Neural cell (in vitro differentiated cells): Measurements from ENCODE around the gene SHISA2. TPM values are rescaled to one million over a fixed set of nuclear protein-coding genes. Genes with fewer than 3 reads are reported as not detected.
"Not testable (repeated sequence)": the region's sequence is repeated elsewhere in the genome, so short reads cannot be mapped to it uniquely, and the experiment has no call there.

ENCODE experiments used
- H2AFZ ChIP-seq: fragments of 200-600, 300-800 bp; sonication (generic), shearing (Covaris generic); 2 replicates; pipeline ENCODE4 v1.6.0; 2014; ENCODE audit warnings: low read depth, mild to moderate bottlenecking, antibody characterized with exemption, low read length, moderate library complexity
- H3F3A ChIP-seq: fragments of 200-600 bp; shearing (Covaris generic); 2 replicates; pipeline ENCODE4 v1.6.1; 2016; ENCODE audit warnings: mild to moderate bottlenecking, moderate library complexity, mixed read lengths, antibody characterized with exemption, low read length; ENCODE audit not compliant: insufficient read depth, poor library complexity, severe bottlenecking
- H3K27ac ChIP-seq: fragments of 200-600, 300-800 bp; sonication (generic), shearing (Covaris generic); 2 replicates; pipeline ENCODE4 v1.5.1; 2014; ENCODE audit warnings: mild to moderate bottlenecking, low read length, moderate library complexity
- H3K27me3 ChIP-seq: fragments of 300-800, 200-600 bp; sonication (generic), shearing (Covaris generic); 2 replicates; pipeline ENCODE4 v1.6.0; 2014; ENCODE audit warnings: mild to moderate bottlenecking, low read depth, low read length, moderate library complexity; ENCODE audit not compliant: insufficient read depth
- H3K36me3 ChIP-seq: fragments of 300-800, 200-600 bp; sonication (generic), shearing (Covaris generic); 2 replicates; pipeline ENCODE4 v1.5.1; 2014; ENCODE audit warnings: mild to moderate bottlenecking, antibody characterized with exemption, low read length, moderate library complexity; ENCODE audit not compliant: insufficient read depth
- H3K4me2 ChIP-seq: fragments of 300-800, 200-600 bp; sonication (generic), shearing (Covaris generic); 2 replicates; pipeline ENCODE4 v1.6.0; 2014; ENCODE audit warnings: mild to moderate bottlenecking, low read length
- H3K4me3 ChIP-seq: fragments of 300-800, 200-600 bp; sonication (generic), shearing (Covaris generic); 2 replicates; pipeline ENCODE4 v1.5.1; 2014; ENCODE audit warnings: mild to moderate bottlenecking, low read length, moderate library complexity
- H3K79me2 ChIP-seq: fragments of 200-600 bp; shearing (Covaris generic); replicated peaks from 2 replicates; pipeline ENCODE4 v1.6.0; 2014; ENCODE audit warnings: mild to moderate bottlenecking, low read length, moderate library complexity; ENCODE audit not compliant: insufficient read depth
- H3K9ac ChIP-seq: fragments of 300-800, 200-600 bp; sonication (generic), shearing (Covaris generic); 2 replicates; pipeline ENCODE4 v1.6.1; 2016; ENCODE audit warnings: mild to moderate bottlenecking, low read length, mixed read lengths
- H3K9me2 ChIP-seq: fragments of 200-600 bp; shearing (Covaris generic); 2 replicates; pipeline ENCODE4 v1.6.1; 2016; ENCODE audit warnings: mild to moderate bottlenecking, low read length, mixed read lengths; ENCODE audit not compliant: insufficient read depth
- H3K9me3 ChIP-seq: fragments of 200-600, 300-800 bp; sonication (generic), shearing (Covaris generic); 2 replicates; pipeline ENCODE4 v1.6.1; 2016; ENCODE audit warnings: mild to moderate bottlenecking, mixed run types, low read length, moderate library complexity, mixed read lengths
- H4K20me1 ChIP-seq: fragments of 200-600 bp; shearing (Covaris generic); 2 replicates; pipeline ENCODE4 v1.6.1; 2016; ENCODE audit warnings: mild to moderate bottlenecking, mixed run types; ENCODE audit not compliant: insufficient read depth
- EP300 ChIP-seq: fragments of 450-650 bp; conservative IDR thresholded peaks from 2 replicates; pipeline ENCODE4 v1.6.1; 2014; ENCODE audit warnings: antibody characterized with exemption, mild to moderate bottlenecking, moderate library complexity; ENCODE audit not compliant: poor library complexity, severe bottlenecking
- EZH2 ChIP-seq: fragments of 200-600, 300-800 bp; shearing (Covaris generic), sonication (generic); IDR thresholded peaks from 2 replicates; pipeline ENCODE4 v1.6.1; 2014; ENCODE audit warnings: antibody characterized with exemption, low read length, borderline replicate concordance, mild to moderate bottlenecking; ENCODE audit not compliant: insufficient read depth, poor library complexity, severe bottlenecking
- MXI1 ChIP-seq: fragments of 450-650 bp; conservative IDR thresholded peaks from 2 replicates; pipeline ENCODE4 v1.6.1; 2014; ENCODE audit warnings: antibody characterized with exemption, mild to moderate bottlenecking; ENCODE audit not compliant: poor library complexity, severe bottlenecking
- POLR2AphosphoS5 ChIP-seq: IDR thresholded peaks from 2 replicates; pipeline ENCODE4 v1.6.1; 2012
- RAD21 ChIP-seq: fragments of 450-650 bp; conservative IDR thresholded peaks from 2 replicates; pipeline ENCODE4 v1.6.1; 2014; ENCODE audit warnings: antibody characterized with exemption, mild to moderate bottlenecking, moderate library complexity
- SMC3 ChIP-seq: fragments of 450-650 bp; conservative IDR thresholded peaks from 2 replicates; pipeline ENCODE4 v1.6.1; 2014; ENCODE audit warnings: antibody characterized with exemption, mild to moderate bottlenecking, moderate library complexity; ENCODE audit not compliant: poor library complexity
- TAF1 ChIP-seq: IDR thresholded peaks from 2 replicates; pipeline ENCODE4 v1.6.1; 2012; ENCODE audit warnings: low read depth
- polyA plus RNA-seq: library from polyadenylated mRNA; depleted of rRNA; stranded (reverse); fragments of >200 nt; gene quantifications from 2 replicates; pipeline ENCODE4 v1.2.3, GENCODE V29; 2014
- TF ChIP-seq, protein P1 (sequence below): fragments of 450-650 bp; IDR thresholded peaks from 2 replicates; pipeline ENCODE4 v1.5.1; 2014; ENCODE audit warnings: antibody characterized with exemption, mild to moderate bottlenecking, moderate library complexity; ENCODE audit not compliant: poor library complexity, severe bottlenecking
- TF ChIP-seq, protein P2 (sequence below): IDR thresholded peaks from 2 replicates; pipeline ENCODE4 v1.6.1; 2012; ENCODE audit warnings: borderline replicate concordance

The SHISA2 gene
- polyA plus RNA-seq, 1 donor from 2014 or later, result 2.3 TPM

DNA sequence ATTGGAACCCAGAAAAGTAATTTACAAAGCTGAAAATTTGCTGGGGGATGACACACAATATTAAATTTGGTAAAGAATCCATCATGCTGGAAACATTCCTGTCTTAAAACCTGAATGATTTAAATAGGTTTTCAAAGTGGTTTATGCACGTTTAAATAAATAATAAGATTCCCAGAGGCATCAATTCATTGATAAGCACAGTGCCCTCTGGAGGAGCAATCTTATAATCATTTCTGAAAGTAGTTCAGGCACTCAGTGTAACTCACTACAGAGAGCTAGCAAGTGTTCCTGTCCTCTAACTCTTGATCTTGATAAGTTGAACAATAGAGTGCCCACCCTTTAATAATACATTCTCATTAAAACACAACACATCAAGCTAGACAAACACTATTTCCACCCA, 43.5 kb upstream of the SHISA2 start:
- no peaks in the 10 kb centered on the region for H3K9me2 ChIP-seq
- H3K9ac ChIP-seq, result no peak overlapping the region
- no peaks in the 10 kb centered on the region for H4K20me1 ChIP-seq
- no peaks in the 10 kb centered on the region for H3K36me3 ChIP-seq
- no peak overlapping the region for H3K27ac ChIP-seq
- H3K79me2 ChIP-seq, result no peaks in the 10 kb centered on the region
- H3K4me3 ChIP-seq, result no peak overlapping the region
- H3K4me2 ChIP-seq, result no peak overlapping the region
- H3K9me3 ChIP-seq, result no peaks in the 10 kb centered on the region
- no peaks in the 10 kb centered on the region for H3K27me3 ChIP-seq
- H2AFZ ChIP-seq, result no peak overlapping the region
- H3F3A ChIP-seq, result no peaks in the 10 kb centered on the region
- TF ChIP-seq, protein P1, sequence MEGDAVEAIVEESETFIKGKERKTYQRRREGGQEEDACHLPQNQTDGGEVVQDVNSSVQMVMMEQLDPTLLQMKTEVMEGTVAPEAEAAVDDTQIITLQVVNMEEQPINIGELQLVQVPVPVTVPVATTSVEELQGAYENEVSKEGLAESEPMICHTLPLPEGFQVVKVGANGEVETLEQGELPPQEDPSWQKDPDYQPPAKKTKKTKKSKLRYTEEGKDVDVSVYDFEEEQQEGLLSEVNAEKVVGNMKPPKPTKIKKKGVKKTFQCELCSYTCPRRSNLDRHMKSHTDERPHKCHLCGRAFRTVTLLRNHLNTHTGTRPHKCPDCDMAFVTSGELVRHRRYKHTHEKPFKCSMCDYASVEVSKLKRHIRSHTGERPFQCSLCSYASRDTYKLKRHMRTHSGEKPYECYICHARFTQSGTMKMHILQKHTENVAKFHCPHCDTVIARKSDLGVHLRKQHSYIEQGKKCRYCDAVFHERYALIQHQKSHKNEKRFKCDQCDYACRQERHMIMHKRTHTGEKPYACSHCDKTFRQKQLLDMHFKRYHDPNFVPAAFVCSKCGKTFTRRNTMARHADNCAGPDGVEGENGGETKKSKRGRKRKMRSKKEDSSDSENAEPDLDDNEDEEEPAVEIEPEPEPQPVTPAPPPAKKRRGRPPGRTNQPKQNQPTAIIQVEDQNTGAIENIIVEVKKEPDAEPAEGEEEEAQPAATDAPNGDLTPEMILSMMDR, result no peak
- TF ChIP-seq POLR2AphosphoS5 (no peak), TAF1 (no peak), EZH2 (no peak), RAD21 (no peak), SMC3 (no peak), EP300 (no peak), MXI1 (no peak)
- TF ChIP-seq, protein P2, sequence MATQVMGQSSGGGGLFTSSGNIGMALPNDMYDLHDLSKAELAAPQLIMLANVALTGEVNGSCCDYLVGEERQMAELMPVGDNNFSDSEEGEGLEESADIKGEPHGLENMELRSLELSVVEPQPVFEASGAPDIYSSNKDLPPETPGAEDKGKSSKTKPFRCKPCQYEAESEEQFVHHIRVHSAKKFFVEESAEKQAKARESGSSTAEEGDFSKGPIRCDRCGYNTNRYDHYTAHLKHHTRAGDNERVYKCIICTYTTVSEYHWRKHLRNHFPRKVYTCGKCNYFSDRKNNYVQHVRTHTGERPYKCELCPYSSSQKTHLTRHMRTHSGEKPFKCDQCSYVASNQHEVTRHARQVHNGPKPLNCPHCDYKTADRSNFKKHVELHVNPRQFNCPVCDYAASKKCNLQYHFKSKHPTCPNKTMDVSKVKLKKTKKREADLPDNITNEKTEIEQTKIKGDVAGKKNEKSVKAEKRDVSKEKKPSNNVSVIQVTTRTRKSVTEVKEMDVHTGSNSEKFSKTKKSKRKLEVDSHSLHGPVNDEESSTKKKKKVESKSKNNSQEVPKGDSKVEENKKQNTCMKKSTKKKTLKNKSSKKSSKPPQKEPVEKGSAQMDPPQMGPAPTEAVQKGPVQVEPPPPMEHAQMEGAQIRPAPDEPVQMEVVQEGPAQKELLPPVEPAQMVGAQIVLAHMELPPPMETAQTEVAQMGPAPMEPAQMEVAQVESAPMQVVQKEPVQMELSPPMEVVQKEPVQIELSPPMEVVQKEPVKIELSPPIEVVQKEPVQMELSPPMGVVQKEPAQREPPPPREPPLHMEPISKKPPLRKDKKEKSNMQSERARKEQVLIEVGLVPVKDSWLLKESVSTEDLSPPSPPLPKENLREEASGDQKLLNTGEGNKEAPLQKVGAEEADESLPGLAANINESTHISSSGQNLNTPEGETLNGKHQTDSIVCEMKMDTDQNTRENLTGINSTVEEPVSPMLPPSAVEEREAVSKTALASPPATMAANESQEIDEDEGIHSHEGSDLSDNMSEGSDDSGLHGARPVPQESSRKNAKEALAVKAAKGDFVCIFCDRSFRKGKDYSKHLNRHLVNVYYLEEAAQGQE, result no peak

DNA sequence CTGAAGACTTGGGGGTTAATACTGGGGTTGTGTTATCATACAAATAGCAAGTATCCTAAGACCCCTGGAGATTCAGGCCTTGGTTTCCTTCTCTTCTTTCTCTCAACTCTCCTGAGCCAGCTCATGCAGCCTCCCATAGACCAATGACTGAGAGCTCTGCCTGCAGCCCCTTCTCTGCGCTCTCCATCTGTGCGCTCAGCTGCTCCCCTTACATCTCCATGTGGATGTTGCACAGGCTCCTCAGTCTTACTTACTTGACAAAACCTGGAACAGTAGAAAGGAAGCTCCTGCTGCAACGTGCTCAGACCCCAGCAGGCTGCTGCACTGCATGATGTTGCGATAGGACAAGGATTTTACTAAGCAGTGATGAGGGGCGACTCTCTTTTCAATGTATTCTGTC, 25.0 kb upstream of the SHISA2 start:
- H3K9me3 ChIP-seq, H3K27me3 ChIP-seq, H2AFZ ChIP-seq, H3K9me2 ChIP-seq, H3K4me3 ChIP-seq, H3K4me2 ChIP-seq, H3K27ac ChIP-seq, H4K20me1 ChIP-seq, H3K36me3 ChIP-seq, H3K79me2 ChIP-seq, H3F3A ChIP-seq, H3K9ac ChIP-seq: not testable (repeated sequence)

DNA sequence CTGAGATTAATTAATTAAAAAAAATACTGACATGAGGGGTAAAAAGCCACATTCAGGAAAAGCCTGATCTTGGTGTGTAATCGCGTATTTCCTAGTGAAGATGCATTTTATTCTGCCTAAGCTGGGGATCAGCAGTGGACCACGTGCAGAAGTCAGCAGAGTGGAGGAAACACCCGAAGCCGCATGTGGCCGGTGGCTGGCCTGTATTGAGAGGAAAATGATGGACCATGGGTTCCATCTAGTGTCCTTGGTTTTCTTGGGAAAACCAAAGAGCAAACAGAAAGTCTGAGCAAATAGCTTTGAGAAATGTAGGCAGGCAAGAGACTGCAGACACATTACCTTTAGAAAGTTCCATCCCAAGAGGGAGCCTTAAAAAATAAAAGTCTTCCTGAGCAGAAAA, 23.7 kb upstream of the SHISA2 start:
- H2AFZ ChIP-seq, result no peak overlapping the region
- H3K9me2 ChIP-seq, result no peaks in the 10 kb centered on the region
- no peak overlapping the region for H3K27ac ChIP-seq
- H3K36me3 ChIP-seq, result no peaks in the 10 kb centered on the region
- TF ChIP-seq, protein P1, result no peak
- no peaks in the 10 kb centered on the region for H3K27me3 ChIP-seq
- no peak overlapping the region for H3K4me2 ChIP-seq
- no peak overlapping the region for H3K9ac ChIP-seq
- H3K9me3 ChIP-seq, result no peaks in the 10 kb centered on the region
- no peaks in the 10 kb centered on the region for H3K79me2 ChIP-seq
- H3F3A ChIP-seq, result no peaks in the 10 kb centered on the region
- no peaks in the 10 kb centered on the region for H4K20me1 ChIP-seq
- no peak overlapping the region for H3K4me3 ChIP-seq
